Posterior vena cava (tissue), 2 donors: ENCODE measurements around the gene PFAS. TPM values are rescaled to one million over a fixed set of nuclear protein-coding genes. Genes with fewer than 3 reads are reported as not detected.
"Not testable (repeated sequence)": the region's sequence is repeated elsewhere in the genome, so short reads cannot be mapped to it uniquely, and the experiment has no call there.

Experiments used
- DNase-seq: peaks from one replicate; pipeline ENCODE4 v3.0.0-alpha.2; 2020; ENCODE audit warnings: low spot score
- intact Hi-C, 2 donors: fragments of 100-400 bp; cut with DNase I; formaldehyde crosslinking; loops; one replicate each; pipeline versions ENCODE4 v1.14.1 to v1.14.2; 2022 to 2023
- total RNA-seq, 2 donors: library from RNA; stranded (reverse); fragmentation: NEBNext Ultra II Directional; extraction: Animal tissue kit (Norgen Biotek cat#: 25700); gene quantifications; one replicate each; pipeline ENCODE4 v1.2.1, GENCODE V29; 2021
- donor health status: DM: yes; HTN: yes; CAD: no.
- donor health status: DM: yes; HTN: yes; CAD: no.

Gene PFAS
- total RNA-seq, 2 donors from 2014 or later, result 20.3 to 23.9 TPM

- DNase-seq, result no peak
- intact Hi-C loops, result loop anchor here (1.0 to 5.0 kb wide), 3 partner anchors 31 to 108 kb away; partner anchors contain the start of gene ALOXE3 (in 1 of the 2)
These were observed 23.9 kb upstream of the PFAS start for GRCh38 chr17:8224891-8225812.

- intact Hi-C loops, result loop anchor here in 1 of 2 donors (1.0 kb wide), 1 partner anchor 30 kb away; no protein-coding TSS in a partner anchor
- no peak for DNase-seq
These were observed 23.1 kb upstream of the PFAS start for GRCh38 chr17:8225813-8226535.

GRCh38 chr17:8226536-8227237 lies 22.4 kb upstream of the PFAS start:
- peak; percentile 91 for DNase-seq
- intact Hi-C loops, result no loop called here

- intact Hi-C loops, result no loop called here
- no peak for DNase-seq
These were observed 21.9 kb upstream of the PFAS start for GRCh38 chr17:8227238-8227581.

- intact Hi-C loops, result no loop called here
- no peak for DNase-seq
These were observed 17.4 kb upstream of the PFAS start for GRCh38 chr17:8231701-8232100.

DNA sequence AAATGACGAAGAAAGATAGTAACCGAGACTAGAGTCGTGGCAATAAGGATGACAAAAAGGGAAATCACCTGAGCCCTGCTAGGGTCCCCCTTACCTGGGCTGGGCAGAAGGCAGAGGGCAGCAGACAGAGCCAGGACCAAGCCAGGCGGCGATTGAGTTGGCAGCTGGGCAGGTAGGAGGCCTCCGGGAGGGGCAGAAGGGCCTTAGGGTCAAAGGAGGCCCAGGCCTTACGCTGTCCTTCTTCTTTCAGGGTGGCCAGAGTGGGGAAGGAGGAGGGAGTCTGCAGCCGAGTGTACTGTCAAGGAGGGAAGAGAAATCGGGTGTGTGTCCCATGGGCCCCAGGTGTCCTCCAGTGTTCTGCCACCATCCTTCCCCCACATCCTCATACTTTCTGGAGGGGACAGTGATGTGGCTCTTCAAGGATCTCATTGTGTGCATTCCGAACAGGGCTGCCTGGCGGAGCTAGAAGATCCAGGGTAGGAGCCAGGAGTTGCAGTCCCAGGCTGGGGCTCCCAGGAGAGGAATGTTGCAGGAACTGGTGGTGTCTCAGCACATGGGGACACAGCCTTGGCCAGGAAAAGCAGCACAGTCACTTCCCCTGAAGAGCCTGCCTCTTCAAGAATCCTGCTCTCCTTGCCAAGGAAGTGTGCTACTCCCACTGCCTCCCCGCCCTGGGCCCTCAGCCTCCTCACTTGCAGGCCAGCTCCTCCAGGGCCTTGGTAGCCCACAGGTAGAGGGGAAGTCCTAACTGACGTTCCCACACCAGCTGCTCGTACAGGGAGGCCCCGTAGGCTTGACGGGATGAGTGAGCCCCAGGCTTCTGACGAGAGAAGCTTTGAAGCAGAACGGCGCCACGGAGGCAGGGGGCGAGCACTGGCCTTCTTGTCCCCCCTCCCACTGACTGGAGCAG lies 14.5 kb upstream of the PFAS start:
- intact Hi-C loops, result loop anchor here in 1 of 2 donors (2.0 kb wide), 1 partner anchor 18 kb away; no protein-coding TSS in a partner anchor
- no peak for DNase-seq

DNA sequence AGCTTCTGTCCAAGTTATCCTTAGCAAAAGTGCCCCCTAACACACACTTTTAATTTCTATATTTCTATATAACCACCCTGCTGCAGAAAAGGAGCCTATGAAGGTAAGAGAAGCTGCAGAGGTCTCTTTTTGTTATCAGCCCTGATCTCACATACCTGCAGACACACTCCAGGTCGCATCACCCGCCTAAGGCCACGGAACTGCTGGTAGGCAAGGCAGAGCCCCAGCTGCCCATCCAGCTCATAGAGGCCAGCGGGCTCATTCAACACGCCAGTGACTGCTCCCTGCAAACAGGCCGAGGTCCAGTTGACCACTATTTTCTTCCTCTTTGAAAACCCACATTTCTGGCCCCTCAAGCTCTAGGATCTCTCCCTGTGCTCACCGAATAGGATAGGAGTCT lies 13.4 kb upstream of the PFAS start:
- DNase-seq, result no peak
- intact Hi-C loops, result loop anchor here in 1 of 2 donors (2.0 kb wide), 1 partner anchor 19 kb away; no protein-coding TSS in a partner anchor

DNA sequence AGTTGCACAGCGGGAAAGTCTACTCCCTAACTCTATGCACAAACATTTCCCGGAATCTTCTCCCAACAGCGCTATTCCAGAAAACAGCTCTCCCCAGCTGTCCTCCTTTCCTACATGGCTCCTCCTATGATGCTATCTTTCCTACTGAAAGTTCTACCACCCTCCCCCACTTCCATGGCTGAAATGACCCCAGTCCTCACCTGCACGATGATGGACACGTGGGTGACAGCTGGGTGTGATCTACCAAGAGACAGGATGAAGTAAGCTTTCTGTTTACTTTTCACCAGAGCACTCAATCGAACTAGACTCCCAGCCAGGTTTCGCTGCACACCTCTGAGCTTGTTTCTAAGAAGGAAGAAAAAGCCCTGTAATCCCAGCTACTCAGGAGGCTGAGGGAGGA lies 11.9 kb upstream of the PFAS start:
- DNase-seq, result no peak
- intact Hi-C loops, result no loop called here

DNA sequence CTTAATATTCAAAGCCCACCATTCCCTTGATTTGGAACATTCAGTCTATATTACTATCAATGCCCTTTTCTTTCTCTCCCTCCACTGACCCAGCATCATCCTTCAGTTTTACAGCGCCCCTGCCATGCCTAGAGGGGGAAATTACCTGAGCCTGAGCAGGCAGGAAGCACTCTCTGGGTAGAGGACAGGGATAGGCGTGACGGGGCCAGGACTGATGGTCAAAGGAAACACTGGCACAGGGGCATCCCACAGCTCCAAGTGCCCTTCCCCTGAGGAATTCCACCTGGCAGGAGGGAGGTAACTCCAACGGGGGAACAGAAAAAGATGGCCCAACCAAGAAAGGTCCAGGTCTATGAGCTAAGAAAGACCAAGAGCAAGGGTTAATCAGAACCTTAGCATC lies 11.2 kb upstream of the PFAS start:
- intact Hi-C loops, result no loop called here

GRCh38 chr17:8243827-8244226 lies 5.3 kb upstream of the PFAS start:
- intact Hi-C loops, result loop anchor here in 1 of 2 donors (2.0 kb wide), 1 partner anchor 15 kb away; no protein-coding TSS in a partner anchor
- no peak for DNase-seq

More for the DNA sequence above, 11.2 kb upstream of the PFAS start:
- no peak for DNase-seq

DNA sequence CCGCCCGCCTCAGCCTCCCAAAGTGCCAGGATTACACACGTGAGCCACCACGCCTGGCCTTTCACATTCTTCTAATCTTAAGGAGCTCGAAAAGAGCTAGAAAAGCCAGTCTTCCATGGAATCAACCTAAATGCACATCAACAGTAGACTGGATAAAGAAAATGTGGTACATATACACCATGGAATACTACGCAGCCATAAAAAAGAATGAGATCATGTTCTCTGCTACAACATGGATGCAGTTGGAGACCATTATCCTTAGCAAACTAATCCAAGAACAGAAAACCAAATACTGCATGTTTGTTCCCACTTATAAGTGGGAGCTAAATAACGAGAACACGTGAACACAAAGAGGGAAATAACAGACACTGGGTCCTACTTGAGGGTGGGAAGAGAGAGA lies 4.3 kb upstream of the PFAS start:
- intact Hi-C loops, result no loop called here
- DNase-seq, result no peak

DNA sequence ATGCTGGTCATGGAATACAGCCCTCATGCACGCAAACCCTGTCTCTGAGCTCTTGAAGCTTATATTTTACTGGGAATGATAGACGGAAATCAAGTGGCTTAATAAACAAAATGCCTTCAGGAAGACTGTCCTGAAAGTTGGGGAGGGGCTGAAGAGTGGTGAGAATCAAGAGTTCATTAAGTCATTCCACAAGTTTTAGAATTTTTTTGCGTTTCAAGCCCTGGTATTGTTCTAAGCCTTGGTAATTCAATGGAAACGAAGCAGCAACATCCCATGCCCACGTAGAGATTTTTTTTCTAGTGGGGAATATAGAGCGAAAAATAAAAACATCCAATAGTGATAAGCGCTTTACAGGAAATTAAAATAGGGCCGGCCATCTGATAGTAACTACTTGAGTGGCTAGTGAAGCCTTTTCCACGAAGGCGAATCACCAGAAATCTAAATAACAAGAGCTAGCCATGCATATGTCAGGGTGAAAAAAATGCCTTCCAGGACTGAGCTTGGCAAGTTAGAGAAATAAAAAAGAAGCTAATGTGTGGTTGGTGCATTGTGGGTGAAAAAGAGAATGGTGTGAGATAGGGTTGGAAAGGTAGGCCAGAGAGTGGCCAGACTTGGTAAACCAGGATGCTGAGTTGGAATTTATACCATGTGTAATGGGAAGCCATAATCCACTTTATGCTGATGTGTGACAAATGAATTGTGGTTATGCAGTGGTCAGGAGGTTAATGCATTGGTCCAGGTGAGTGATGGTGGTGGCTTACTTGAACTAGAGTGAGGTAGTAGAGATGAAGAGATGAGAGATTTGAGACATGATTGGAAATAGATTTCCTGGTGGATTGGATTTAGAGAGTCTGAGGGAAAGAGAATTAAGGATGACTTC lies 772 bp downstream of the PFAS start:
- intact Hi-C loops, result no loop called here
- DNase-seq, result no peak

DNA sequence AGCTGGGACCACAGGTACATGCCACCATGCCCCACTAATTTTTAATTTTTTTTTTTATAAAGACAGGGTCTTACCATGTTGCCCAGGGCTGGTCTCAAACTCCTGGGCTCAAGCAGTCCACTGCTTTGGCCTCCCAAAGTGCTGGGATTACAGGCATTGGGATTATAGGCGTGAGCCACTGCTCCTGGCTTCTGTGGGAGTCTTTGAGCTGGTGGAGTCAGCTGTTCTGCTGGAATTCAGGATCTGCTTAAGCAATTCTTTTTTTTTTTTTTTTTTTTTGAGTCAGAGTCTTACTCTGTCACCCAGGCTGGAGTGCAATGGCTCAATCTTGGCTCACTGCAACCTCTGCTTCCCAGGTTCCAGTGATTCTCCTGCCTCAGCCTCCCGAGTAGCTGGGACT lies 2.3 kb downstream of the PFAS start:
- DNase-seq, intact Hi-C loops: not testable (repeated sequence)

GRCh38 chr17:8253801-8254200 lies 4.7 kb downstream of the PFAS start:
- intact Hi-C loops, result no loop called here

DNA sequence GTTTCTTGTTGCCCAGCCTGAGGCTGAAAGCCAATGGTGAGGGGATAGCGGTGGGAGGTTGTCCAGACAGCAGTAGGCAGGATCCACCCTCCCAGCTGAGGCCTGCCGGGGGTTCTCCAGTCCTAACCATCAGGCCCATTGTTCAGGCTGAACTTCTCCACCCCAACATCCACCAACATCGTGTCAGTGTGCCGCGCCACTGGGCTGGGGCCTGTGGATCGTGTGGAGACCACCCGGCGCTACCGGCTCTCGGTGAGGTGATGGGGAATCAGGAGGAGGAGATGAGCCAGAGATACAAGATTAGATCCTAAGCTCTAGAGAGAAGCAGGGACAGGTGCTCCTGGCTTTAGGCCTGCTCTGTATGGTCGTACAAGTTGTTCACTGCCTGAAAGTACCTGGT lies 5.8 kb downstream of the PFAS start:
- no peak for DNase-seq
- intact Hi-C loops, result no loop called here

More at GRCh38 chr17:8253801-8254200, 4.7 kb downstream of the PFAS start:
- no peak for DNase-seq

DNA sequence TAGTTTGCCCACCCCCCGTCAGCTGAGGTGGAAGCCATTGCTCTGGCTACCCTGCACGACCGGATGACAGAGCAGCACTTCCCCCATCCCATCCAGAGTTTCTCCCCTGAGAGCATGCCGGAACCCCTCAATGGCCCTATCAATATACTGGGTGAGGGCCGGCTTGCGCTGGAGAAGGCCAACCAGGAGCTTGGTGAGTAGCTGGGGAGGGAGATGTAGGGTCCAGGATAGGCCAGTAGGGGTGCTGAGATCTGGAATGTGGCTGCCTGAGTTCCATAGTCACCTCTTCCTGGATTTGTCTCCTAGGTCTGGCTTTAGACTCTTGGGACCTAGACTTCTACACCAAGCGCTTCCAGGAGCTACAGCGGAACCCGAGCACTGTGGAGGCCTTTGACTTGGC lies 6.4 kb downstream of the PFAS start:
- DNase-seq, result no peak
- intact Hi-C loops, result no loop called here

- intact Hi-C loops, result loop anchor here in 1 of 2 donors (1.0 kb wide), 1 partner anchor 31 kb away; no protein-coding TSS in a partner anchor
- DNase-seq, result no peak
These were observed 7.2 kb downstream of the PFAS start for GRCh38 chr17:8256291-8256690.
